Endodermal cell (in vitro differentiated cells): Measurements from ENCODE around the gene CHKB. TPM values are rescaled to one million over a fixed set of nuclear protein-coding genes. Genes with fewer than 3 reads are reported as not detected.
A peak's percentile ranks its signal among the peaks of the same experiment; 100 is the strongest.

Source experiments
- DNase-seq: peaks from one replicate; pipeline ENCODE4 v3.0.0-alpha.2; 2017
- H3K27ac ChIP-seq: 2 replicates; pipeline ENCODE4 v1.5.1; 2013; ENCODE audit warnings: mild to moderate bottlenecking, low read depth, low read length, moderate library complexity
- H3K27me3 ChIP-seq: 2 replicates; pipeline ENCODE4 v1.6.1; 2013; ENCODE audit warnings: mild to moderate bottlenecking, low read length, moderate library complexity; ENCODE audit not compliant: insufficient read depth, control insufficient read depth, poor library complexity, severe bottlenecking
- H3K36me3 ChIP-seq: 2 replicates; pipeline ENCODE4 v1.7.0; 2013; ENCODE audit warnings: mild to moderate bottlenecking, low read length, moderate library complexity; ENCODE audit not compliant: control insufficient read depth, insufficient read depth
- H3K4me1 ChIP-seq: one replicate; pipeline ENCODE4 v1.7.0; 2013; ENCODE audit warnings: low read length; ENCODE audit not compliant: control insufficient read depth, insufficient read depth
- H3K4me3 ChIP-seq: 2 replicates; pipeline ENCODE4 v1.5.1; 2013; ENCODE audit warnings: mild to moderate bottlenecking, low read length, moderate library complexity
- H3K9ac ChIP-seq: 2 replicates; pipeline ENCODE4 v1.6.1; 2013; ENCODE audit warnings: mild to moderate bottlenecking, low read length, moderate library complexity; ENCODE audit not compliant: poor library complexity, severe bottlenecking; ENCODE audit errors: extremely low read depth
- H3K9me3 ChIP-seq: 2 replicates; pipeline ENCODE4 v1.6.1; 2013; ENCODE audit warnings: mild to moderate bottlenecking, low read length, moderate library complexity; ENCODE audit not compliant: control insufficient read depth
- H3K27ac Mint-ChIP-seq: 2 replicates; pipeline ENCODE4 v1.8.0; 2020; ENCODE audit warnings: mixed read lengths
- H3K27me3 Mint-ChIP-seq: 2 replicates; pipeline ENCODE4 v1.8.0; 2021; ENCODE audit warnings: mild to moderate bottlenecking, mixed read lengths; ENCODE audit not compliant: insufficient read depth
- H3K36me3 Mint-ChIP-seq: 2 replicates; pipeline ENCODE4 v1.8.0; 2020; ENCODE audit warnings: low read depth, mixed read lengths
- H3K4me1 Mint-ChIP-seq: 2 replicates; pipeline ENCODE4 v1.8.0; 2020; ENCODE audit warnings: mixed read lengths
- H3K4me3 Mint-ChIP-seq: 2 replicates; pipeline ENCODE4 v1.8.0; 2020; ENCODE audit warnings: mild to moderate bottlenecking, moderate library complexity, mixed read lengths
- H3K9me3 Mint-ChIP-seq: 2 replicates; pipeline ENCODE4 v1.8.0; 2020; ENCODE audit warnings: mild to moderate bottlenecking, mixed read lengths
- WGBS, 2 experiments: methylation state at CpG; one replicate each; pipeline versions ENCODE4 v1.1.5 to v1.1.7; 2013; ENCODE audit warnings: missing lambda C conversion rate in 2 of 2, mixed read lengths in 1 of 2; ENCODE audit not compliant: insufficient coverage in 1 of 2, insufficient read length in 1 of 2; 5-methylcytosine and 5-hydroxymethylcytosine counted together
- total RNA-seq, 2 donors: library from RNA; stranded (reverse); fragmentation: NEBNext Ultra II Directional in 1 of 2; extraction: Animal tissue kit (Norgen Biotek cat#: 25700) in 1 of 2; gene quantifications; 2 replicates in 1 of 2; 3 replicates in 1 of 2; pipeline ENCODE4 v1.2.1, GENCODE V29; 2021
- TF ChIP-seq, protein P1 (sequence below): fragments of 200-600 bp; sonication (generic); conservative IDR thresholded peaks from 2 replicates; pipeline ENCODE4 v1.5.0; 2021; ENCODE audit warnings: antibody characterized with exemption, mild to moderate bottlenecking

The CHKB gene
- total RNA-seq, 2 donors from 2014 or later, result 108 TPM

DNA sequence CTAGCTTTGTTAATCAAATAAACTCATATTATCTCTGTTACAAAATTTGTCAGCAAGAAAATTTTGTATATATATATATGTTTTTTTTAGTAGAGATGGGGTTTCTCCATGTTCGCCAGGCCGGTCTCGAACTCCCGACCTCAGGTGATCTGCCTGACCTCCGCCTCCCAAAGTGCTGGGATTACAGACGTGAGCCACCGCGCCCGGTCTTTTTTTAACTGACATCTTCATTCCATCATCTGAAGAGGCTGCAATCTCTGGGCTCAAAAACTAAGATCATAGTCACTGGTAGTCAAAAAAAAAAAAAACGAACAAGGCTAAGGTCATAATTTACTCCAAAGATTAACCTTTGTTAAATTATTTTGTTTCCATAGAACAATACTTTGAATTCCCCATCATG is 42.3 kb downstream of the CHKB start:
- 84 to 91% methylated on average over 10 of the region's 10 CpGs for whole genome bisulfite sequencing, 2 experiments
- H3K9me3 ChIP-seq, result no peaks in the 10 kb centered on the region

DNA sequence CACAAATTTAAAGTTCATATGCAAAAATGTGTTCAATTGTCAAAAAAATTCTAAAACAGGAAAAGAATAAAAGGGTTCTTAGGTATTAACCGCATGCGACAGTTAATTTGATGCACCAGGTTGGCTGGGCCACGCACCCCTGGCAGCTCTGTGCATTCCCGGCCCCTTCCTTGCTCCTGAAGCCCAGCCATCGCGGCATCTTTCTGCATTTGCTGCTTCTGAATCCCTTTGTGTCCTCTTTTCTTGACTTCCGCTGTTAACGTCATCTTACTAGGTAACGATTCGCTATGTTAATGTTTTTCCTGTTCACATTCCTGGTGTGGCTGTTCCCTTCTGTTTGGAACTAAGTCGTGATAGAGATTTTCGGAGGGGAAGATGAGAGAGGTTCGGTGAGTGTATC is 44.9 kb downstream of the CHKB start:
- no peak for DNase-seq
- H3K4me1 Mint-ChIP-seq, result peaks cover 13% of the 10 kb centered on the region
- H3K4me1 ChIP-seq, result no peaks in the 10 kb centered on the region
- TF ChIP-seq, protein P1, sequence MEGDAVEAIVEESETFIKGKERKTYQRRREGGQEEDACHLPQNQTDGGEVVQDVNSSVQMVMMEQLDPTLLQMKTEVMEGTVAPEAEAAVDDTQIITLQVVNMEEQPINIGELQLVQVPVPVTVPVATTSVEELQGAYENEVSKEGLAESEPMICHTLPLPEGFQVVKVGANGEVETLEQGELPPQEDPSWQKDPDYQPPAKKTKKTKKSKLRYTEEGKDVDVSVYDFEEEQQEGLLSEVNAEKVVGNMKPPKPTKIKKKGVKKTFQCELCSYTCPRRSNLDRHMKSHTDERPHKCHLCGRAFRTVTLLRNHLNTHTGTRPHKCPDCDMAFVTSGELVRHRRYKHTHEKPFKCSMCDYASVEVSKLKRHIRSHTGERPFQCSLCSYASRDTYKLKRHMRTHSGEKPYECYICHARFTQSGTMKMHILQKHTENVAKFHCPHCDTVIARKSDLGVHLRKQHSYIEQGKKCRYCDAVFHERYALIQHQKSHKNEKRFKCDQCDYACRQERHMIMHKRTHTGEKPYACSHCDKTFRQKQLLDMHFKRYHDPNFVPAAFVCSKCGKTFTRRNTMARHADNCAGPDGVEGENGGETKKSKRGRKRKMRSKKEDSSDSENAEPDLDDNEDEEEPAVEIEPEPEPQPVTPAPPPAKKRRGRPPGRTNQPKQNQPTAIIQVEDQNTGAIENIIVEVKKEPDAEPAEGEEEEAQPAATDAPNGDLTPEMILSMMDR, result no peak
- H3K36me3 ChIP-seq, result no peaks in the 10 kb centered on the region
- no peaks in the 10 kb centered on the region for H3K36me3 Mint-ChIP-seq
- H3K27me3 Mint-ChIP-seq, result peaks cover 22% of the 10 kb centered on the region
- no peak overlapping the region for H3K27ac Mint-ChIP-seq
- H3K27ac ChIP-seq, result no peak overlapping the region
- no peaks in the 10 kb centered on the region for H3K9me3 ChIP-seq
- 91 to 95% methylated on average over 10 to 13 of the region's 13 CpGs for WGBS, 2 experiments
- H3K9ac ChIP-seq, result no peak overlapping the region
- H3K9me3 Mint-ChIP-seq, result no peaks in the 10 kb centered on the region
- peaks cover 17% of the 10 kb centered on the region for H3K27me3 ChIP-seq
- H3K4me3 ChIP-seq, result no peak overlapping the region
- H3K4me3 Mint-ChIP-seq, result no peak overlapping the region

More for the DNA sequence above, 42.3 kb downstream of the CHKB start:
- Mint-ChIP-seq H3K27me3 (peaks cover 14% of the 10 kb centered on the region), H3K4me3 (no peak overlapping the region), H3K36me3 (no peaks in the 10 kb centered on the region), H3K27ac (peak overlapping the region; percentile 57), H3K4me1 (peaks cover 8% of the 10 kb centered on the region), H3K9me3 (no peaks in the 10 kb centered on the region)
- TF ChIP-seq, protein P1, result no peak
- Histone ChIP-seq H3K27ac (no peak overlapping the region), H3K9ac (no peak overlapping the region), H3K36me3 (no peaks in the 10 kb centered on the region), H3K4me3 (no peak overlapping the region), H3K27me3 (peaks cover 23% of the 10 kb centered on the region), H3K4me1 (no peaks in the 10 kb centered on the region)
- DNase-seq, result no peak

DNA sequence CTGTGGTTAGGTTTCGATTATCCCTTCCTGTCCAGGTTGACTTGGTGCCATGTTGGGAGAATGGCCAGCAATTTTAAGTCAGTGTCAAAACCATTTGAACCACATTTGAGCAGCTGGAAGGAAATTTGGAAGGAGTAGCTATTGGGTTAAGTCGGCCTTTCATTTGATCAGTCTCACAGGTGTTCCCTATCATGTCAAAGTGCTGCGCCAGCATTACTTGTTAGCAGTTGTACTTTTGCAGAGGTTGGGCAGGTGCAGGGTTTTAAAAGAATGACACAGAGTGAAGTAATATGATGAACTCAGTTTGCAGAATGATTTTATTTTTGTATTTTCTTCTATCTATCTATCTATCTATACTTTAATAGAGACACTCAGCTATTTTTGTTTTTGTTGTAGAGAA is 46.4 kb downstream of the CHKB start:
- Mint-ChIP-seq H3K4me1 (peaks cover 13% of the 10 kb centered on the region), H3K9me3 (no peaks in the 10 kb centered on the region), H3K27me3 (peaks cover 30% of the 10 kb centered on the region), H3K4me3 (no peak overlapping the region), H3K36me3 (no peaks in the 10 kb centered on the region), H3K27ac (no peak overlapping the region)
- Histone ChIP-seq H3K9ac (no peak overlapping the region), H3K4me3 (no peak overlapping the region), H3K4me1 (no peaks in the 10 kb centered on the region), H3K27ac (no peak overlapping the region), H3K27me3 (peaks cover 32% of the 10 kb centered on the region), H3K36me3 (no peaks in the 10 kb centered on the region), H3K9me3 (no peaks in the 10 kb centered on the region)
- 89 to 92% methylated on average over 2 to 3 of the region's 3 CpGs for WGBS, 2 experiments
- TF ChIP-seq, protein P1, result no peak
- DNase-seq, result no peak
